GM18858 (cell line): ENCODE results near the gene RUSF1.

ENCODE experiments used
- ATAC-seq: cut with Tn5 transposase; IDR thresholded peaks from one replicate; pipeline ENCODE4 v1.9.1; 2021; ENCODE audit not compliant: unreplicated experiment

The RUSF1 gene

GRCh38 chr16:31471241-31471874, 36.8 kb downstream of the RUSF1 start:
- ATAC-seq, result no peak

- no peak for ATAC-seq
Observed at GRCh38 chr16:31470615-31471014, 37.6 kb downstream of the RUSF1 start.

GRCh38 chr16:31467858-31468257, 40.3 kb downstream of the RUSF1 start:
- no peak for ATAC-seq

GRCh38 chr16:31467151-31467773, 40.9 kb downstream of the RUSF1 start:
- ATAC-seq, result no peak

GRCh38 chr16:31466381-31466841, 41.8 kb downstream of the RUSF1 start:
- ATAC-seq, result no peak

- ATAC-seq, result no peak
Observed at GRCh38 chr16:31465788-31466370, 42.3 kb downstream of the RUSF1 start.

GRCh38 chr16:31464781-31465260, 43.4 kb downstream of the RUSF1 start:
- no peak for ATAC-seq

GRCh38 chr16:31464348-31464769, 43.8 kb downstream of the RUSF1 start:
- ATAC-seq, result no peak

- ATAC-seq, result no peak
Observed at GRCh38 chr16:31461921-31462804, 46.0 kb downstream of the RUSF1 start.

GRCh38 chr16:31461201-31461920, 46.8 kb downstream of the RUSF1 start:
- no peak for ATAC-seq

GRCh38 chr16:31460582-31461002, 47.6 kb downstream of the RUSF1 start:
- no peak for ATAC-seq

GRCh38 chr16:31459687-31460581, 48.3 kb downstream of the RUSF1 start:
- ATAC-seq, result peak; percentile 57

- ATAC-seq, result peak; percentile 63
Observed at GRCh38 chr16:31458844-31459686, 49.1 kb downstream of the RUSF1 start, which contains the start of gene ARMC5. ARMC5 (plus strand) TSS chr16:31459501; CDS start chr16:31459525, 24 bp downstream.

GRCh38 chr16:31458073-31458843, 49.9 kb downstream of the RUSF1 start:
- no peak for ATAC-seq

GRCh38 chr16:31456988-31457360, 51.2 kb downstream of the RUSF1 start:
- no peak for ATAC-seq

- ATAC-seq, result no peak
Observed at GRCh38 chr16:31455601-31456314, 52.4 kb downstream of the RUSF1 start.
